ENCODE results near the gene PRR22.

PRR22 gene

GRCh38 chr19:5828661-5829566 lies 44.4 kb upstream of the PRR22 start:
- H3K4me1 ChIP-seq: peaks cover 0 to 24% (median 16%) of the 10 kb centered on the region in 4 donors
- no peak for TF ChIP-seq CTCF (IDR thresholded peaks at IDR 0.05)
- H3K4me3 ChIP-seq: peak overlapping the region; percentile 36 to 46
- peaks cover 3 to 82% of the 10 kb centered on the region in 2 donors for H3K27me3 ChIP-seq
- no peaks in the 10 kb centered on the region for H3K9me3 ChIP-seq
- H3K36me3 ChIP-seq: no peaks in the 10 kb centered on the region
- no peak overlapping the region for H3K27ac ChIP-seq
- DNase-seq: no peak
- intact Hi-C loops (cut with DNase I; ENCODE audit: low total_unique reads): loop anchor here (5.0 kb wide), 1 partner anchor 1933 kb away; the partner anchor contains the start of gene CLEC4M

GRCh38 chr19:5827891-5828660 lies 43.5 kb upstream of the PRR22 start:
- Histone ChIP-seq H3K4me1 (peaks cover 0 to 24% (median 16%) of the 10 kb centered on the region in 4 donors), H3K4me3 (peak overlapping the region; percentile 36 to 46), H3K27ac (no peak overlapping the region), H3K36me3 (no peaks in the 10 kb centered on the region), H3K9me3 (no peaks in the 10 kb centered on the region), H3K27me3 (peaks cover 3 to 81% of the 10 kb centered on the region in 2 donors)
- intact Hi-C loops (cut with DNase I; ENCODE audit: low total_unique reads): loop anchor here (5.0 kb wide), 1 partner anchor 1934 kb away; the partner anchor contains the start of gene CLEC4M
- DNase-seq: peak; percentile 70 to 84
- TF ChIP-seq CTCF (IDR thresholded peaks at IDR 0.05): no peak

GRCh38 chr19:5827342-5827890 lies 42.9 kb upstream of the PRR22 start:
- DNase-seq: no peak
- H3K4me1 ChIP-seq: peaks cover 0 to 24% (median 16%) of the 10 kb centered on the region in 4 donors
- no peak for TF ChIP-seq CTCF (IDR thresholded peaks at IDR 0.05)
- peaks cover 3 to 77% of the 10 kb centered on the region in 2 donors for H3K27me3 ChIP-seq
- intact Hi-C loops (cut with DNase I; ENCODE audit: low total_unique reads): loop anchor here (5.0 kb wide), 1 partner anchor 1935 kb away; the partner anchor contains the start of gene CLEC4M
- no peaks in the 10 kb centered on the region for H3K9me3 ChIP-seq
- H3K27ac ChIP-seq: no peak overlapping the region
- no peaks in the 10 kb centered on the region for H3K36me3 ChIP-seq
- H3K4me3 ChIP-seq: peak overlapping the region; percentile 36 to 46

GRCh38 chr19:5826531-5827341 lies 42.2 kb upstream of the PRR22 start:
- TF ChIP-seq CTCF (IDR thresholded peaks at IDR 0.05): no peak
- Histone ChIP-seq H3K4me3 (no peak overlapping the region), H3K4me1 (peaks cover 0 to 30% (median 16%) of the 10 kb centered on the region in 4 donors), H3K27ac (no peak overlapping the region), H3K9me3 (no peaks in the 10 kb centered on the region), H3K36me3 (no peaks in the 10 kb centered on the region), H3K27me3 (peaks cover 3 to 79% of the 10 kb centered on the region in 2 donors)
- intact Hi-C loops (cut with DNase I; ENCODE audit: low total_unique reads): loop anchor here (5.0 kb wide), 1 partner anchor 1936 kb away; the partner anchor contains the start of gene CLEC4M
- no peak for DNase-seq

Data from tibial artery (tissue), 4 donors.